Stimulated activated CD4-positive, alpha-beta T cell treated with anti-CD3 and anti-CD28 coated beads, Interleukin-12 subunit alpha, Interleukin-12 subunit beta, amount 100 ng/mL, for 4 hours (primary cell): ENCODE data around the gene RIC1.
"Not testable (repeated sequence)": the region's sequence is repeated elsewhere in the genome, so short reads cannot be mapped to it uniquely, and the experiment has no call there.

Experiments used
- DNase-seq: peaks from one replicate; pipeline ENCODE4 v3.0.0-alpha.2; 2020

The RIC1 gene

GRCh38 chr9:5735072-5735471 lies 106.2 kb downstream of the RIC1 start:
- DNase-seq, result no peak

GRCh38 chr9:5736563-5737346 lies 107.8 kb downstream of the RIC1 start:
- DNase-seq, result no peak

- DNase-seq, result no peak
Measured at GRCh38 chr9:5743109-5743508, 114.2 kb downstream of the RIC1 start.

- no peak for DNase-seq
Measured at GRCh38 chr9:5748438-5748837, 119.5 kb downstream of the RIC1 start.

GRCh38 chr9:5749306-5749705 lies 120.4 kb downstream of the RIC1 start:
- DNase-seq, result no peak

GRCh38 chr9:5750569-5750968 lies 121.7 kb downstream of the RIC1 start:
- DNase-seq, result no peak

GRCh38 chr9:5756633-5757032 lies 127.7 kb downstream of the RIC1 start:
- DNase-seq, result no peak

GRCh38 chr9:5760338-5760737 lies 131.4 kb downstream of the RIC1 start:
- no peak for DNase-seq

- no peak for DNase-seq
Measured at GRCh38 chr9:5762421-5762820, 133.5 kb downstream of the RIC1 start.

GRCh38 chr9:5764130-5764868 lies 135.4 kb downstream of the RIC1 start:
- no peak for DNase-seq

- no peak for DNase-seq
Measured at GRCh38 chr9:5767968-5768932, 139.3 kb downstream of the RIC1 start.

- no peak for DNase-seq
Measured at GRCh38 chr9:5773324-5773999, 144.6 kb downstream of the RIC1 start.

GRCh38 chr9:5778805-5779204 lies 149.9 kb downstream of the RIC1 start:
- no peak for DNase-seq

GRCh38 chr9:5779705-5780218 lies 150.9 kb downstream of the RIC1 start:
- DNase-seq, result not testable (repeated sequence)

- not testable (repeated sequence) for DNase-seq
Measured at GRCh38 chr9:5783420-5783819, 154.5 kb downstream of the RIC1 start.

GRCh38 chr9:5783982-5784381 lies 155.1 kb downstream of the RIC1 start:
- DNase-seq, result no peak

GRCh38 chr9:5784526-5785315 lies 155.8 kb downstream of the RIC1 start:
- no peak for DNase-seq

- DNase-seq, result no peak
Measured at GRCh38 chr9:5786370-5787127, 157.6 kb downstream of the RIC1 start.

GRCh38 chr9:5787220-5787619 lies 158.3 kb downstream of the RIC1 start:
- DNase-seq, result no peak

GRCh38 chr9:5787759-5788302 lies 158.9 kb downstream of the RIC1 start:
- DNase-seq, result no peak
